Endometrial microvascular endothelial cells (primary cell): ENCODE data around the gene CCR6. TPM values are rescaled to one million over a fixed set of nuclear protein-coding genes. Genes with fewer than 3 reads are reported as not detected.
"Not testable (repeated sequence)": the region's sequence is repeated elsewhere in the genome, so short reads cannot be mapped to it uniquely, and the experiment has no call there.

Source experiments
- in situ Hi-C: cut with HindIII; loops from 2 replicates; pipeline ENCODE4 v1.10.0; 2017; ENCODE audit warnings: low sequenced_read_pairs, low pct_unique_long_range_greater_than_20kb; ENCODE audit errors: inconsistent ontology term
- total RNA-seq: library from RNA; depleted of rRNA; stranded (reverse); fragments of >200 nt; gene quantifications from one replicate; pipeline ENCODE4 v1.2.3, GENCODE V29; 2015; ENCODE audit errors: inconsistent ontology term

Gene CCR6
- not detected for total RNA-seq

- in situ Hi-C loops: no loop called here
Measured at GRCh38 chr6:167122827-167123657, at the start of gene CCR6. Gene CCR6 (plus strand): TSS chr6:167123096. CDS start chr6:167136135, 13,039 bp downstream.

GRCh38 chr6:167073679-167074274, 49.1 kb upstream of the CCR6 start:
- in situ Hi-C loops: no loop called here

- in situ Hi-C loops: no loop called here
Measured at GRCh38 chr6:167077241-167077932, 45.5 kb upstream of the CCR6 start.

DNA sequence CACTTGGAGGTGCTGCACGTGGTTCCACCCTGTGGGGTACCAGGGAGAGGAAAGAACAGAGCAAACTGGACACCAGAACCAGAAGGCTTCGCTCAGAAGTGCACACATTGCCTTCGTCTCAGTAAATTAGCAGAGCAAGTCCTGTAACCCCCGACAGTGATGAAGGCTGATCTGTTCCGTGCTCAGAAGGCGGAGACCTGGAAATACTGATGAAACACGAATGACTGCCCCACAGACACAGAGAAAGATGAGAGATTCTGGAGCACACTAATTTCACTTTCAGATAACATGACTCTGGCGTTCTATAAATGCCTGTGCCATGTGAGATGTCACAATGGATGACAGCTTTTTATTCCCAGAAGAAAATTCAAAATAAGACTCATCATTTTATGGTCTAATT, 44.2 kb upstream of the CCR6 start:
- in situ Hi-C loops: no loop called here

- in situ Hi-C loops: no loop called here
Measured at GRCh38 chr6:167079853-167080297, 43.0 kb upstream of the CCR6 start.

GRCh38 chr6:167087857-167088354, 35.0 kb upstream of the CCR6 start:
- in situ Hi-C loops: no loop called here

DNA sequence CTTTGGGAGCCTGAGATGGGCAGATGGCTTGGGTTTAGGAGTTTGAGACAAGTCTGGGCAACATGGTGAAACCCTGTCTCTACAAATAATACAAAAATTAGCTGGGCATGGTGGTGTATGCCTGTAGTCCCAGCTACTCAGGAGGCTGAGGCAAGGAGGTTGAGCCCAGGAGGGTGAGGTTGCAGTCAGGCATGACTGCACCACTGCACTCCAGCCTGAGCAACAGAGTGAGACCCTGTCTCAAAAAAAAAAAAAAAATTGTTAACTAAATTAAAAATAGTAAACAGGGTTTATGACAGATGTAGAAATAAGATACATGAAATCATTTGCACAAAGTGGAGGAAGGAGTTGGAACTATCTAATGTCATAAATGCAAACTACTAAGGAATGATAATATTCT, 34.2 kb upstream of the CCR6 start:
- in situ Hi-C loops: not testable (repeated sequence)

DNA sequence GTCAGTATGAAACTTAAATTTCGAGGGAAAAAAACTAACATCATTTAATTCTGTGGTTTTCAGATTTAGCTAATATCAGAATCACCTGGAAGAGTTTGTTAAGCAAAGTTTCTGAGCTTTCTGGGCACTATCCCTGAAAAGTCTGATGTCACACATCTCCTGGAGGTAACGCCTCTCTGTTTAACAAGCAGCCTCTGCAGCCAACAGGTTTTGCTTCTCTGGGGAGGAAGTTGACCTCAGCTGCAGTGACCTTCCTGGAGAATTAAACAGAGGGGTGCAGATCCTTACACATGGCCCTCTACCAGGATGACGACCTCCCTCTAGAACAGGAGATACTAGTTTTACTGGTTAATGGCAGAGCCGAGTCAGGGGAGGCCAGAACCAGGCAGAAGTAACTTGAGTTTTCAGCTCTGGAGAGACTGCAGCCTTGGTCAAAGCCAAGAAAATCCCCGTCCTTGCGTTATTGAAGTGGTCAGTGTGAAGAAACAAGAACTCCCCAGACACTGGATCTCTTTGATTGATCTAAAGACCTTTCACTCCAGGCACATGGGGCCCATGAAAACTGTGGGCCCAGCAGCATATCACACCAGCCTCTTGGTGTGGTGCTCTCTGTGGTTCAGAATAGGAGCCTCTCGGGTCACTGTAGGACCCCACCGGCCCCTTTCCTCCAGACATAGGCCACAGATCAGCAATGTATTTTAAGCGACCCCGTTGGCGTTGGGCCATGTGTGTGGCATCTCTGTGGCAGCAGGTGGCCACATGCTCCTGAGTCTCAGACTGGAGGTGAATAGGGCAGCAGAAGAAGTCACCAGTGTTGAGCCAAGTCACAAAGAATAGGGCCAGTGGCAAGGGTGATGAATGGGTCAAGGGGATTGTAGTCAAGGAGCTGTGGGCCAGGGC, 33.4 kb upstream of the CCR6 start:
- in situ Hi-C loops: no loop called here

GRCh38 chr6:167090171-167090570, 32.7 kb upstream of the CCR6 start:
- in situ Hi-C loops: no loop called here

GRCh38 chr6:167091026-167091804, 31.7 kb upstream of the CCR6 start:
- in situ Hi-C loops: no loop called here

GRCh38 chr6:167091805-167092107, 31.1 kb upstream of the CCR6 start:
- in situ Hi-C loops: no loop called here

GRCh38 chr6:167092672-167093339, 30.1 kb upstream of the CCR6 start:
- in situ Hi-C loops: no loop called here

DNA sequence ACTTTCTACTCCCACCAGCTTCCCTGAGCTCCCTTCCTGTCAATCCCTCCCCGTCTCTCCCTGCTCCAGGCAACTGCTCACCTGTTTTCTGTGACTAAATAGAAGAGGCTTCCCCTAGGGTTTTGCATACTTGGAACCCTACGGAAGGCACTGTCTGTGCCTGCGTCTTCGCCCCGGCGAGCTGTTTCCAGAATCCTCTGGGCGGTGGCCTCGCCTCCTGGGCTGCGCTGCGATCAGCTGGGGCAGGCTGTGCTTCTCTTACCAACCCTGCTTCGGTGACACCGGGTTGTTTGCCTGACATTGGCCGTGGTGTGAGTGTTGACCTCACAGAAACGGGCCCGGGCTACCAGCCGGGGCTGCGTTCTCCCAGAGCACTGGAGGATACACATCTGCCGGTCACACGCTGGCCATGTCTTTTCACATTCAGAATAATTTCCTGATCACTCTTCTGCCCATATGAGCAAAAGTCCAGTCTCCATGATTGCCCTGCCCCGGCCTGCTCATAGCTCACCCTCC, 29.4 kb upstream of the CCR6 start:
- in situ Hi-C loops: no loop called here

DNA sequence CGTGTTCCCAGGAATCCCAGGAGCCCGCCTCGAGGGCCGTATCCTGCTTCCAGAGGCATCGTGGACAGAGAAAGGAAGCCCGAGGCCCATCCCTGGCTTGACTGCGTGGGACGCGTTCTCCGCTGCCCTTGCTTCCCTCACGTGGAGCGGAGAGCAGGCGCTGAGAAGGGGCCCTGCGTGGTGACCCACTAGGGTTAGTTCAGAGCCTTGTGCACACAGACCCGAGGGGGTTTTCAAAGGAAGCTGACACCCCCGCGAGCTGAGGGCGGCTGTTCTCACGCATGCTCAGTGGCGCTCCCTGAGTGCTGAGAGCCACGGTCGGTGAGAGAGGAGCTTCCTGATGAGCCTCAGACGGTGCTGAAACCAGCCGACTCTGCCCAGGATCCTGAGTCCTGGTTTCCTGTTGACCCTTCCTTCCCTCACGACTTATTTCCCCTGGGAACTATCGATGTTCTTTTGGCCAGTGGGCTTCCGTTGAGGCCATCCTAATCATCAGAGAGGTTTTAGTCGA, 28.9 kb upstream of the CCR6 start:
- in situ Hi-C loops: no loop called here

DNA sequence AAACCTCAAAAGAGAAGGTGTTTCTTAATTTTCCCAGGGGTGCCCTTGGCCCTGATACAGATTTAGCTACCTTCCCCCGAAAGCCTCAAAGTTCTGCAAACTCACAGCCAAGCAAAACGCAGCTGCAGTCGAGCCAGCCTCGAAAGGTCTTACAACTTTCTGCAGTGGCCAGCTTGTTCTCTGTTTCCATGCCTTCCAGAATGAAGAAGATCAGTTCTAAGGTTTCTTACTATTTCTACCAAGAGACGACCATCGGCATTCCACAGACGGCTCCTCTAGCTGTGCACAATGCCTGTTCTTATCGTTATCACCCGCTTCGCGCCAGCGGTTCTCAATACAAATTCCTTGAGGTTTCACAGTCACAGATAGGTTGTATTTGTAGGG, 28.5 kb upstream of the CCR6 start:
- in situ Hi-C loops: no loop called here

GRCh38 chr6:167094820-167095637, 27.9 kb upstream of the CCR6 start:
- in situ Hi-C loops: no loop called here
